ENCODE data around the gene CEP162.

DNA sequence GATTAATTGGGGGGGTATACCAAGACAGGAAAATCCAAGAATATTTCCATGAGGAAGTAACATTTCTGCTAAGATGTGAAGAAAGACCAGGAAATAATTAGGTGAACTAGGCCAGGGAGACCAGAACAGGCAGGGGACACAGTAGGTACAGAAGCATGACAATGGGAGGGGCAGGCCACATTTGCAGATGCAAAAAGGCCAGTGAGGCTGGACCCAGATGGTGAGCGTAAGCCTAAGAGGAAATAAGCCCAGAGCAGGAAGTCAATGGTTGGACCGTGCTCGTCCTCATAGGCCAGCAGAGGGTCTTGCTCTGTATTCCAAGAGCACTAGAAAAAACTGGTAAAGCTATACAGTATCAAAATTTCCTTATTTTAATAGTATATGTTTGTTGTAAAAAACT lies 9.4 kb downstream of the CEP162 start:
- TF ChIP-seq, protein P1, sequence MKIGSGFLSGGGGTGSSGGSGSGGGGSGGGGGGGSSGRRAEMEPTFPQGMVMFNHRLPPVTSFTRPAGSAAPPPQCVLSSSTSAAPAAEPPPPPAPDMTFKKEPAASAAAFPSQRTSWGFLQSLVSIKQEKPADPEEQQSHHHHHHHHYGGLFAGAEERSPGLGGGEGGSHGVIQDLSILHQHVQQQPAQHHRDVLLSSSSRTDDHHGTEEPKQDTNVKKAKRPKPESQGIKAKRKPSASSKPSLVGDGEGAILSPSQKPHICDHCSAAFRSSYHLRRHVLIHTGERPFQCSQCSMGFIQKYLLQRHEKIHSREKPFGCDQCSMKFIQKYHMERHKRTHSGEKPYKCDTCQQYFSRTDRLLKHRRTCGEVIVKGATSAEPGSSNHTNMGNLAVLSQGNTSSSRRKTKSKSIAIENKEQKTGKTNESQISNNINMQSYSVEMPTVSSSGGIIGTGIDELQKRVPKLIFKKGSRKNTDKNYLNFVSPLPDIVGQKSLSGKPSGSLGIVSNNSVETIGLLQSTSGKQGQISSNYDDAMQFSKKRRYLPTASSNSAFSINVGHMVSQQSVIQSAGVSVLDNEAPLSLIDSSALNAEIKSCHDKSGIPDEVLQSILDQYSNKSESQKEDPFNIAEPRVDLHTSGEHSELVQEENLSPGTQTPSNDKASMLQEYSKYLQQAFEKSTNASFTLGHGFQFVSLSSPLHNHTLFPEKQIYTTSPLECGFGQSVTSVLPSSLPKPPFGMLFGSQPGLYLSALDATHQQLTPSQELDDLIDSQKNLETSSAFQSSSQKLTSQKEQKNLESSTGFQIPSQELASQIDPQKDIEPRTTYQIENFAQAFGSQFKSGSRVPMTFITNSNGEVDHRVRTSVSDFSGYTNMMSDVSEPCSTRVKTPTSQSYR (CRISPR knock-in tag; IDR thresholded peaks at IDR 0.05) = no peak
- TF ChIP-seq, protein P2, sequence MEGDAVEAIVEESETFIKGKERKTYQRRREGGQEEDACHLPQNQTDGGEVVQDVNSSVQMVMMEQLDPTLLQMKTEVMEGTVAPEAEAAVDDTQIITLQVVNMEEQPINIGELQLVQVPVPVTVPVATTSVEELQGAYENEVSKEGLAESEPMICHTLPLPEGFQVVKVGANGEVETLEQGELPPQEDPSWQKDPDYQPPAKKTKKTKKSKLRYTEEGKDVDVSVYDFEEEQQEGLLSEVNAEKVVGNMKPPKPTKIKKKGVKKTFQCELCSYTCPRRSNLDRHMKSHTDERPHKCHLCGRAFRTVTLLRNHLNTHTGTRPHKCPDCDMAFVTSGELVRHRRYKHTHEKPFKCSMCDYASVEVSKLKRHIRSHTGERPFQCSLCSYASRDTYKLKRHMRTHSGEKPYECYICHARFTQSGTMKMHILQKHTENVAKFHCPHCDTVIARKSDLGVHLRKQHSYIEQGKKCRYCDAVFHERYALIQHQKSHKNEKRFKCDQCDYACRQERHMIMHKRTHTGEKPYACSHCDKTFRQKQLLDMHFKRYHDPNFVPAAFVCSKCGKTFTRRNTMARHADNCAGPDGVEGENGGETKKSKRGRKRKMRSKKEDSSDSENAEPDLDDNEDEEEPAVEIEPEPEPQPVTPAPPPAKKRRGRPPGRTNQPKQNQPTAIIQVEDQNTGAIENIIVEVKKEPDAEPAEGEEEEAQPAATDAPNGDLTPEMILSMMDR (IDR thresholded peaks at IDR 0.05) = no peak
- TF ChIP-seq ZNF317 (CRISPR knock-in tag; IDR thresholded peaks at IDR 0.05; ENCODE audit: borderline replicate concordance, low read depth) = no peak
- TF ChIP-seq, protein P3, sequence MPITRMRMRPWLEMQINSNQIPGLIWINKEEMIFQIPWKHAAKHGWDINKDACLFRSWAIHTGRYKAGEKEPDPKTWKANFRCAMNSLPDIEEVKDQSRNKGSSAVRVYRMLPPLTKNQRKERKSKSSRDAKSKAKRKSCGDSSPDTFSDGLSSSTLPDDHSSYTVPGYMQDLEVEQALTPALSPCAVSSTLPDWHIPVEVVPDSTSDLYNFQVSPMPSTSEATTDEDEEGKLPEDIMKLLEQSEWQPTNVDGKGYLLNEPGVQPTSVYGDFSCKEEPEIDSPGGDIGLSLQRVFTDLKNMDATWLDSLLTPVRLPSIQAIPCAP (CRISPR knock-in tag; IDR thresholded peaks at IDR 0.05) = no peak
- TF ChIP-seq, protein P4, sequence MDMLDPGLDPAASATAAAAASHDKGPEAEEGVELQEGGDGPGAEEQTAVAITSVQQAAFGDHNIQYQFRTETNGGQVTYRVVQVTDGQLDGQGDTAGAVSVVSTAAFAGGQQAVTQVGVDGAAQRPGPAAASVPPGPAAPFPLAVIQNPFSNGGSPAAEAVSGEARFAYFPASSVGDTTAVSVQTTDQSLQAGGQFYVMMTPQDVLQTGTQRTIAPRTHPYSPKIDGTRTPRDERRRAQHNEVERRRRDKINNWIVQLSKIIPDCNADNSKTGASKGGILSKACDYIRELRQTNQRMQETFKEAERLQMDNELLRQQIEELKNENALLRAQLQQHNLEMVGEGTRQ (CRISPR knock-in tag; IDR thresholded peaks at IDR 0.05) = no peak
- no peak for TF ChIP-seq TEAD4 (CRISPR knock-in tag; IDR thresholded peaks at IDR 0.05)
- TF ChIP-seq, protein P5, sequence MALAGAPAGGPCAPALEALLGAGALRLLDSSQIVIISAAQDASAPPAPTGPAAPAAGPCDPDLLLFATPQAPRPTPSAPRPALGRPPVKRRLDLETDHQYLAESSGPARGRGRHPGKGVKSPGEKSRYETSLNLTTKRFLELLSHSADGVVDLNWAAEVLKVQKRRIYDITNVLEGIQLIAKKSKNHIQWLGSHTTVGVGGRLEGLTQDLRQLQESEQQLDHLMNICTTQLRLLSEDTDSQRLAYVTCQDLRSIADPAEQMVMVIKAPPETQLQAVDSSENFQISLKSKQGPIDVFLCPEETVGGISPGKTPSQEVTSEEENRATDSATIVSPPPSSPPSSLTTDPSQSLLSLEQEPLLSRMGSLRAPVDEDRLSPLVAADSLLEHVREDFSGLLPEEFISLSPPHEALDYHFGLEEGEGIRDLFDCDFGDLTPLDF (CRISPR knock-in tag; IDR thresholded peaks at IDR 0.05) = no peak
- TF ChIP-seq TCF7 (CRISPR knock-in tag; IDR thresholded peaks at IDR 0.05; ENCODE audit: low read depth) = no peak
- TF ChIP-seq, protein P6, sequence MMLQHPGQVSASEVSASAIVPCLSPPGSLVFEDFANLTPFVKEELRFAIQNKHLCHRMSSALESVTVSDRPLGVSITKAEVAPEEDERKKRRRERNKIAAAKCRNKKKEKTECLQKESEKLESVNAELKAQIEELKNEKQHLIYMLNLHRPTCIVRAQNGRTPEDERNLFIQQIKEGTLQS (CRISPR knock-in tag; conservative IDR thresholded peaks at IDR 0.05) = no peak
- TF ChIP-seq ZNF138 (CRISPR knock-in tag; conservative IDR thresholded peaks at IDR 0.05) = no peak

All from WTC11 (cell line).